ENCODE data around the gene CHMP2B.
"Not testable (repeated sequence)": the region's sequence is repeated elsewhere in the genome, so short reads cannot be mapped to it uniquely, and the experiment has no call there.

The CHMP2B gene

DNA sequence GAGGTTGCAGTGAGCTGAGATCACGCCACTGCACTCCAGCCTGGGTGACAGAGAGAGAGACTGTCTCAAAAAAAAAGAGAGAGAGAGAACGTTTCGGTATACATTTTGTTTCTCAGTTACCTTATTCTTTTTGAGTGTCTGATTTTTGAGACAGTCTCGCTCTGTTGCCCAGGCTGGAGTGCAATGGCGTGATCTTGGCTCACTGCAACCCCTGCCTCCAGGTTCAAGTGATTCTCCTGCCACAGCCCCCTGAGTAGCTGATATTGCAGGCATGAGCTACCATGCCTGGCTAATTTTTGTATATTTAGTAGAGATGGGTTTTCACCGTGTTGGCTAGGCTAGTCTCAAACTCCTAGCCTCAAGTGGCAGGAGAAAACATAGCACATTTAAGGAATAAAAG is 21.1 kb downstream of the CHMP2B start:
- H3K23ac ChIP-seq (ENCODE audit: low read depth, low read length, poor library complexity); H2BK12ac ChIP-seq (ENCODE audit: low read length); H4K8ac ChIP-seq (ENCODE audit: low read depth, low read length); H3K9me3 ChIP-seq (replicated peaks in 1 of 2; ENCODE audit: control insufficient read depth in 2 of 2, insufficient read depth in 1 of 2, low read depth in 1 of 2, low read length in 2 of 2); H2AK5ac ChIP-seq (ENCODE audit: low read depth, low read length); H2AFZ ChIP-seq (ENCODE audit: low read length); H3K9ac ChIP-seq (ENCODE audit: low read depth, low read length, poor library complexity); H3K14ac ChIP-seq (ENCODE audit: low read length); H3K18ac ChIP-seq (ENCODE audit: low read length); H3K4me2 ChIP-seq (ENCODE audit: insufficient read depth, low read length, poor library complexity, severe bottlenecking); DNase-seq (ENCODE audit: low spot score); H4K91ac ChIP-seq (ENCODE audit: low read depth, low read length, poor library complexity); H3K4ac ChIP-seq (ENCODE audit: low read length); H3K27me3 ChIP-seq (ENCODE audit: control insufficient read depth in 3 of 3, insufficient read depth in 3 of 3, low read depth in 1 of 3, low read length in 3 of 3); H3K27ac ChIP-seq (replicated peaks; ENCODE audit: low read length); H3K79me1 ChIP-seq (ENCODE audit: low read depth, low read length); H3K4me3 ChIP-seq (ENCODE audit: low read length in 2 of 2); H3K4me1 ChIP-seq (ENCODE audit: control insufficient read depth in 2 of 2, insufficient read depth in 1 of 2, low read depth in 1 of 2, low read length in 2 of 2); H2BK15ac ChIP-seq (ENCODE audit: low read length); H2BK120ac ChIP-seq (ENCODE audit: low read depth, low read length); H2BK5ac ChIP-seq (ENCODE audit: low read length): not testable (repeated sequence)
- WGBS, 2 donors (ENCODE audit: extremely low coverage in 2 of 2, insufficient read length in 2 of 2, insufficient replicate concordance in 1 of 2), result no CpG with 5 or more reads among the region's 6 CpGs
- peaks cover 0 to 32% of the 10 kb centered on the region in 2 donors for H3K36me3 ChIP-seq (replicated peaks in 1 of 2; ENCODE audit: control insufficient read depth in 2 of 2, insufficient read depth in 2 of 2, low read length in 2 of 2)

DNA sequence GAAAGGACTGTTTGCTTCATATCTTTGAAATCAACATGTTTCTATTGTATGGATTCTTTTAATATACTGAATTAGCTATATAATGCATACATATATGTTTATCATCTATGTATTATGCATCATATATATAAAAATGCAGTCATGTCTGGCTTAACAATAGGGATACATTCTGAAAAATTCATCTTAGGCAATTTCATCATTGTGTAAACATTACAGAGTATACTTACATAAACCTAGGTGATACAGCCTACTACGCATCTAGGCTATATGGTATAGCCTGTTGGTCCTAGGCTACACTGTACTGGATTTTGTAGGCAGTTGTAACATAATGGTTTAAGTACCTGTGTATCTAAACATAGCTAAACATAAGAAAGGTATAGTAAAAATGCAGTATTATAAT is 21.7 kb downstream of the CHMP2B start:
- no peaks in the 10 kb centered on the region for H3K79me1 ChIP-seq (ENCODE audit: low read depth, low read length)
- peaks cover 0 to 38% of the 10 kb centered on the region in 2 donors for H3K36me3 ChIP-seq (replicated peaks in 1 of 2; ENCODE audit: control insufficient read depth in 2 of 2, insufficient read depth in 2 of 2, low read length in 2 of 2)
- H3K27ac ChIP-seq (replicated peaks; ENCODE audit: low read length), result no peak overlapping the region
- H3K9ac ChIP-seq (ENCODE audit: low read depth, low read length, poor library complexity), result no peak overlapping the region
- no peak overlapping the region for H2AK5ac ChIP-seq (ENCODE audit: low read depth, low read length)
- no peaks in the 10 kb centered on the region for H3K27me3 ChIP-seq (ENCODE audit: control insufficient read depth in 3 of 3, insufficient read depth in 3 of 3, low read depth in 1 of 3, low read length in 3 of 3)
- no peak overlapping the region for H2BK15ac ChIP-seq (ENCODE audit: low read length)
- no peaks in the 10 kb centered on the region for H3K9me3 ChIP-seq (replicated peaks in 1 of 2; ENCODE audit: control insufficient read depth in 2 of 2, insufficient read depth in 1 of 2, low read depth in 1 of 2, low read length in 2 of 2)
- H3K4ac ChIP-seq (ENCODE audit: low read length), result no peak overlapping the region
- no CpG with 5 or more reads among the region's 1 CpG for WGBS, 2 donors (ENCODE audit: extremely low coverage in 2 of 2, insufficient read length in 2 of 2, insufficient replicate concordance in 1 of 2)
- H4K91ac ChIP-seq (ENCODE audit: low read depth, low read length, poor library complexity), result no peak overlapping the region
- no peak for DNase-seq (ENCODE audit: low spot score)
- H2BK120ac ChIP-seq (ENCODE audit: low read depth, low read length), result no peak overlapping the region
- H3K4me1 ChIP-seq (ENCODE audit: control insufficient read depth in 2 of 2, insufficient read depth in 1 of 2, low read depth in 1 of 2, low read length in 2 of 2), result no peaks in the 10 kb centered on the region
- no peak overlapping the region for H2BK12ac ChIP-seq (ENCODE audit: low read length)
- H2BK5ac ChIP-seq (ENCODE audit: low read length), result no peak overlapping the region
- H3K4me3 ChIP-seq (ENCODE audit: low read length in 2 of 2), result no peak overlapping the region
- H3K14ac ChIP-seq (ENCODE audit: low read length), result no peak overlapping the region
- no peak overlapping the region for H3K18ac ChIP-seq (ENCODE audit: low read length)
- H3K4me2 ChIP-seq (ENCODE audit: insufficient read depth, low read length, poor library complexity, severe bottlenecking), result no peak overlapping the region
- no peak overlapping the region for H3K23ac ChIP-seq (ENCODE audit: low read depth, low read length, poor library complexity)
- no peak overlapping the region for H4K8ac ChIP-seq (ENCODE audit: low read depth, low read length)
- no peak overlapping the region for H2AFZ ChIP-seq (ENCODE audit: low read length)

DNA sequence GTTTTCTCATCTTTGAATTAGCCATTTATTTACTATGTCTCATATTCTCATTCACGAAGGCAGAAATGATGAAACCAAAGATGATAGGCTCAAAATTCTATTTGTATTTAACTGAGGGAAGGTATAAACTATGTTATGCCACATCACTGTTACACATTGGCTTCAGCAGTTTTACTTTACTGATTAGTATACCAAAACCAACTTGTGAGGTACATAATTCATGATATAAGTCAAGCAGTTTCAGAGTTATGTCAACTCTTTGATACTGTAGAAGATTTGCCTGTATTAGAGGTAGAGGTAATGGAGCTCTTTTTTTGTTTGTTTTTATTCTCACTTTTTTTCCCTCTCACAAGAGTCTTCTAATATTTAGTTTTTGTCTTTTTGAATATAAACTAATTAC is 22.9 kb downstream of the CHMP2B start:
- Histone ChIP-seq H2AK5ac (ENCODE audit: low read depth, low read length) (no peak overlapping the region), H3K27ac (replicated peaks; ENCODE audit: low read length) (no peak overlapping the region), H3K79me1 (ENCODE audit: low read depth, low read length) (no peaks in the 10 kb centered on the region), H3K14ac (ENCODE audit: low read length) (no peak overlapping the region), H3K4me2 (ENCODE audit: insufficient read depth, low read length, poor library complexity, severe bottlenecking) (no peak overlapping the region), H3K36me3 (replicated peaks in 1 of 2; ENCODE audit: control insufficient read depth in 2 of 2, insufficient read depth in 2 of 2, low read length in 2 of 2) (peaks cover 0 to 49% of the 10 kb centered on the region in 2 donors), H3K4me1 (ENCODE audit: control insufficient read depth in 2 of 2, insufficient read depth in 1 of 2, low read depth in 1 of 2, low read length in 2 of 2) (no peaks in the 10 kb centered on the region), H3K23ac (ENCODE audit: low read depth, low read length, poor library complexity) (no peak overlapping the region), H3K9me3 (replicated peaks in 1 of 2; ENCODE audit: control insufficient read depth in 2 of 2, insufficient read depth in 1 of 2, low read depth in 1 of 2, low read length in 2 of 2) (no peaks in the 10 kb centered on the region), H2BK12ac (ENCODE audit: low read length) (no peak overlapping the region), H2BK120ac (ENCODE audit: low read depth, low read length) (no peak overlapping the region), H3K27me3 (ENCODE audit: control insufficient read depth in 3 of 3, insufficient read depth in 3 of 3, low read depth in 1 of 3, low read length in 3 of 3) (no peaks in the 10 kb centered on the region), H4K91ac (ENCODE audit: low read depth, low read length, poor library complexity) (no peak overlapping the region), H4K8ac (ENCODE audit: low read depth, low read length) (no peak overlapping the region), H3K18ac (ENCODE audit: low read length) (no peak overlapping the region), H2BK5ac (ENCODE audit: low read length) (no peak overlapping the region), H2BK15ac (ENCODE audit: low read length) (no peak overlapping the region), H3K9ac (ENCODE audit: low read depth, low read length, poor library complexity) (no peak overlapping the region), H3K4me3 (ENCODE audit: low read length in 2 of 2) (no peak overlapping the region), H3K4ac (ENCODE audit: low read length) (no peak overlapping the region), H2AFZ (ENCODE audit: low read length) (no peak overlapping the region)
- WGBS, 2 donors (ENCODE audit: extremely low coverage in 2 of 2, insufficient read length in 2 of 2, insufficient replicate concordance in 1 of 2), result no CpG with 5 or more reads among the region's 1 CpG
- DNase-seq (ENCODE audit: low spot score), result no peak

DNA sequence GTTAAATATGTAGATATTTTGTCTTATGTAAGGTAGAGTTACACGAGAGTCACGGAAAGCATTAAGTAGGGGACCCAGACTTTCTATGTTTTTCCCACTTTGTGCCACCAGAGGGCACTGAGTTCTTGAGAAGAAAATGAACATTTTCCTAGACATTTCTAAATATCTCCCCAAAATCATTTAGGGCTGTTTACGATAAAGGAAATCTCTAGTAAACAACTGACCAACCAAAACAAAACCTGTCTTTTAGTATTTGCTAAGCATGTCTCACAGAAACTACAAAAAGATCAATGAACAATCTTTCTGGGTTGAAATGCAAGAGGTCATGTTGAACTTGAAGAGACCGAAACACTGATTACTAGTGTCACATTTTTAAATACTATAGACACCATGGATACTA is 33.2 kb downstream of the CHMP2B start:
- WGBS, 2 donors (ENCODE audit: extremely low coverage in 2 of 2, insufficient read length in 2 of 2, insufficient replicate concordance in 1 of 2), result no CpG with 5 or more reads among the region's 4 CpGs
- peak; percentile 49 for DNase-seq (ENCODE audit: low spot score)

More for the DNA sequence above, 33.2 kb downstream of the CHMP2B start:
- Histone ChIP-seq H3K14ac (ENCODE audit: low read length) (no peak overlapping the region), H4K8ac (ENCODE audit: low read depth, low read length) (no peak overlapping the region), H3K9me3 (replicated peaks in 1 of 2; ENCODE audit: control insufficient read depth in 2 of 2, insufficient read depth in 1 of 2, low read depth in 1 of 2, low read length in 2 of 2) (no peaks in the 10 kb centered on the region), H2AFZ (ENCODE audit: low read length) (no peak overlapping the region), H3K23ac (ENCODE audit: low read depth, low read length, poor library complexity) (no peak overlapping the region), H3K4me1 (ENCODE audit: control insufficient read depth in 2 of 2, insufficient read depth in 1 of 2, low read depth in 1 of 2, low read length in 2 of 2) (peaks cover 0 to 6% of the 10 kb centered on the region in 2 donors), H2BK15ac (ENCODE audit: low read length) (no peak overlapping the region), H2BK12ac (ENCODE audit: low read length) (no peak overlapping the region), H3K18ac (ENCODE audit: low read length) (no peak overlapping the region), H2BK120ac (ENCODE audit: low read depth, low read length) (no peak overlapping the region), H2BK5ac (ENCODE audit: low read length) (no peak overlapping the region), H3K4me3 (ENCODE audit: low read length in 2 of 2) (no peak overlapping the region), H3K27ac (replicated peaks; ENCODE audit: low read length) (no peak overlapping the region), H3K9ac (ENCODE audit: low read depth, low read length, poor library complexity) (no peak overlapping the region), H2AK5ac (ENCODE audit: low read depth, low read length) (no peak overlapping the region), H3K4me2 (ENCODE audit: insufficient read depth, low read length, poor library complexity, severe bottlenecking) (no peak overlapping the region), H3K4ac (ENCODE audit: low read length) (no peak overlapping the region), H3K79me1 (ENCODE audit: low read depth, low read length) (no peaks in the 10 kb centered on the region), H3K36me3 (replicated peaks in 1 of 2; ENCODE audit: control insufficient read depth in 2 of 2, insufficient read depth in 2 of 2, low read length in 2 of 2) (no peaks in the 10 kb centered on the region), H3K27me3 (ENCODE audit: control insufficient read depth in 3 of 3, insufficient read depth in 3 of 3, low read depth in 1 of 3, low read length in 3 of 3) (no peaks in the 10 kb centered on the region), H4K91ac (ENCODE audit: low read depth, low read length, poor library complexity) (no peak overlapping the region)

All from neuronal stem cell (in vitro differentiated cells).